ENCODE measurements around the gene PLD1. TPM values are rescaled to one million over a fixed set of nuclear protein-coding genes. Genes with fewer than 3 reads are reported as not detected.
A peak's percentile ranks its signal among the peaks of the same experiment; 100 is the strongest.

Gene PLD1
- total RNA-seq, 5 donors from 2014 or later (not counting 1 experiment from before 2014, with no cell fraction given), result 1.8 to 3.9 (median 3.2) TPM

DNA sequence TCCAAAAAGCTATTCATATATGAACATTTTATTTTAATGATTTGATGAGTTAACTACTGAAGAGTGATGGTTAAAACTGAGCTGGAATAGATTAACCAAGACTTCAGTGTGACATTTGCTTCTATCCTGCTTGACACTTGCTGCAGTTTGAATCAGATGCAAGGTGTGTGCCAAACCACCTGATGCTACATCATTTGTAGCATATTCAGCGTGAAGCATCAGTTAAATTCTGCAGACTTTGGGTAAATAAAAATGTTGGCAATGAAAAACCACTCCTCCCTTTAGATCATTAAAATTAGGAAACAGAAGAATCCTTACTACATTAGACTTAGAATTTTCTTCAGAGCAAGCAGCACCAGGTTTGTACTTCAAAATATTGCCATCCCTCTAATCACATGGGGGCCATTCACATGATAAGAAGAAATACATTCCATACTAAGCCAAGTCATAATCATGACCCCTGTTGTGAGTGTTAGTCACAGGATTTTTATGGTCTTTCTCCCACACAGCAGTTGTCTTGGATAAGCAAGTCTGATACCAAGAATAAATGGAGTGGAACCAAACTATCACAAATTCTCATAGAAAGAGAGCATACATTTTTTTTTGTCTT is 189.4 kb downstream of the PLD1 start:
- Mint-ChIP-seq H3K36me3 (peaks cover 3% of the 10 kb centered on the region), H3K4me3 (no peak overlapping the region), H3K4me1 (peaks cover 0 to 6% (median 5%) of the 10 kb centered on the region in 3 donors), H3K27me3 (peaks cover 0 to 12% of the 10 kb centered on the region in 2 donors), H3K9me3 (peaks cover 0 to 7% (median 6%) of the 10 kb centered on the region in 3 donors), H3K27ac (no peak overlapping the region)
- Histone ChIP-seq H3K27me3 (replicated peaks in 1 of 2; ENCODE audit: control insufficient read depth in 2 of 2, extremely low read depth in 1 of 2, insufficient read depth in 2 of 2, low read length in 1 of 2) (no peaks in the 10 kb centered on the region), H3K36me3 (ENCODE audit: control insufficient read depth in 2 of 2, extremely low read depth in 1 of 2, insufficient read depth in 1 of 2, low read length in 1 of 2) (no peaks in the 10 kb centered on the region), H3K27ac (ENCODE audit: low read length) (no peak overlapping the region), H3K4me1 (ENCODE audit: control insufficient read depth in 1 of 2, extremely low read depth in 1 of 2, insufficient read depth in 2 of 2, low read length in 2 of 2) (no peaks in the 10 kb centered on the region), H3K9me3 (no peaks in the 10 kb centered on the region), H3K4me3 (ENCODE audit: control insufficient read depth in 1 of 2, extremely low read depth in 1 of 2, low read length in 1 of 2) (no peak overlapping the region)
- ATAC-seq (replicated peaks in 1 of 4) (no peak), DNase-seq (no peak)
- no CpG with 5 or more reads among the region's 1 CpG for WGBS (ENCODE audit: insufficient coverage)
- ChIA-PET POLR2A (interaction anchor here in 1 of 2 donors (0.6 kb wide), 1 partner anchor 38 kb away, joined by 3 read pairs; no protein-coding TSS in a partner anchor), CTCF (interaction anchor here in 1 of 2 donors (0.5 kb wide), 1 partner anchor 1002 kb away, joined by 3 read pairs; no protein-coding TSS in a partner anchor)

DNA sequence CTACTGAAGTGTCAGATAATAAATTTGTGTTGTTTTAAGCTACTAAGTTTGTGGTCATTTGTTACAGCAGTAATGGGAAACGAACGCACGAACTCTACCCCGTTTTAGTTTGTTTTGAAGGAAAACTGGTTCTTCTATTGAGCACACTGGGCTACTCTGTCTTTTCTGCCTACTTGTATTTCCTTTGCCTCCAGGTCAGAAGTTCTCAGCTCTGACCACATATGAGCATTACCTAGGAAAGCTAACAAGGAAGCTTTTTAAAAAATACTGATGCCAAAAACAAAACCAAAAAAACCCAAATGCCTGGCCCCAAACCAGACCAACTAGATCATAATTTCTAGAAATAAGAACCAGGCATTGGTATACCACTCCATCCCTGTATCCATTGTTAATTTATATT is 193.5 kb downstream of the PLD1 start:
- POLR2A ChIA-PET, result no interaction called here
- CTCF ChIA-PET, result no interaction called here

DNA sequence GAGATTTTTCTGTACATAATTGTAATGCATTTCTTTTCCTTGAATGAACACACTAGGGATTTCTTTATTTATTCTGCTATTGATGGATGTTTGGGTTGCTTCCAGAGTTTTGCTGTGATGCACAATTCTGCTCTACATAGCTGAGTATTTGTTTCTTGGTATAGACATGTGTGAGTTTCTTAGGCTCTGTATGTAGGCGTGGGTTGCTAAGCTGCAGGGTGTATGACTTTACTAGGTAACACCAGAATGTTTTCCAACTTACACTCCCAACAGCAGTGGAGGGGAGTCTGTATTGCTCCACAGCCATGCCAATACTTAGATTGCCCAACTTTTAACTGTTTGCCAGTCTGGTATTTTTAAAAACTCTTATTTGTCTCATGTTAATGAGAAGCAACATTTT is 194.6 kb downstream of the PLD1 start:
- no CpG with 5 or more reads among the region's 1 CpG for WGBS (ENCODE audit: insufficient coverage)
- no peak for DNase-seq
- Histone ChIP-seq H3K4me1 (ENCODE audit: control insufficient read depth in 1 of 2, extremely low read depth in 1 of 2, insufficient read depth in 2 of 2, low read length in 2 of 2) (no peaks in the 10 kb centered on the region), H3K27ac (ENCODE audit: low read length) (no peak overlapping the region), H3K4me3 (ENCODE audit: control insufficient read depth in 1 of 2, extremely low read depth in 1 of 2, low read length in 1 of 2) (no peak overlapping the region), H3K9me3 (no peaks in the 10 kb centered on the region), H3K27me3 (replicated peaks in 1 of 2; ENCODE audit: control insufficient read depth in 2 of 2, extremely low read depth in 1 of 2, insufficient read depth in 2 of 2, low read length in 1 of 2) (no peaks in the 10 kb centered on the region), H3K36me3 (ENCODE audit: control insufficient read depth in 2 of 2, extremely low read depth in 1 of 2, insufficient read depth in 1 of 2, low read length in 1 of 2) (no peaks in the 10 kb centered on the region)
- no peak for ATAC-seq (replicated peaks in 1 of 4)
- ChIA-PET CTCF (no interaction called here), POLR2A (no interaction called here)
- Mint-ChIP-seq H3K9me3 (no peaks in the 10 kb centered on the region), H3K4me1 (no peaks in the 10 kb centered on the region), H3K36me3 (no peaks in the 10 kb centered on the region), H3K27ac (no peak overlapping the region), H3K4me3 (no peak overlapping the region), H3K27me3 (peaks cover 0 to 12% of the 10 kb centered on the region in 2 donors)

More for the DNA sequence above, 193.5 kb downstream of the PLD1 start:
- no peak for DNase-seq
- no peaks in the 10 kb centered on the region for H3K4me1 ChIP-seq (ENCODE audit: control insufficient read depth in 1 of 2, extremely low read depth in 1 of 2, insufficient read depth in 2 of 2, low read length in 2 of 2)
- no CpG with 5 or more reads among the region's 4 CpGs for WGBS (ENCODE audit: insufficient coverage)
- H3K27me3 ChIP-seq (replicated peaks in 1 of 2; ENCODE audit: control insufficient read depth in 2 of 2, extremely low read depth in 1 of 2, insufficient read depth in 2 of 2, low read length in 1 of 2), result no peaks in the 10 kb centered on the region
- H3K36me3 ChIP-seq (ENCODE audit: control insufficient read depth in 2 of 2, extremely low read depth in 1 of 2, insufficient read depth in 1 of 2, low read length in 1 of 2), result no peaks in the 10 kb centered on the region
- H3K27me3 Mint-ChIP-seq, result peaks cover 0 to 12% of the 10 kb centered on the region in 2 donors
- no peaks in the 10 kb centered on the region for H3K9me3 ChIP-seq
- ATAC-seq (replicated peaks in 1 of 4), result no peak
- H3K27ac Mint-ChIP-seq, result no peak overlapping the region
- no peak overlapping the region for H3K27ac ChIP-seq (ENCODE audit: low read length)
- no peak overlapping the region for H3K4me3 Mint-ChIP-seq
- H3K36me3 Mint-ChIP-seq, result no peaks in the 10 kb centered on the region
- no peaks in the 10 kb centered on the region for H3K4me1 Mint-ChIP-seq
- no peaks in the 10 kb centered on the region for H3K9me3 Mint-ChIP-seq
- no peak overlapping the region for H3K4me3 ChIP-seq (ENCODE audit: control insufficient read depth in 1 of 2, extremely low read depth in 1 of 2, low read length in 1 of 2)

DNA sequence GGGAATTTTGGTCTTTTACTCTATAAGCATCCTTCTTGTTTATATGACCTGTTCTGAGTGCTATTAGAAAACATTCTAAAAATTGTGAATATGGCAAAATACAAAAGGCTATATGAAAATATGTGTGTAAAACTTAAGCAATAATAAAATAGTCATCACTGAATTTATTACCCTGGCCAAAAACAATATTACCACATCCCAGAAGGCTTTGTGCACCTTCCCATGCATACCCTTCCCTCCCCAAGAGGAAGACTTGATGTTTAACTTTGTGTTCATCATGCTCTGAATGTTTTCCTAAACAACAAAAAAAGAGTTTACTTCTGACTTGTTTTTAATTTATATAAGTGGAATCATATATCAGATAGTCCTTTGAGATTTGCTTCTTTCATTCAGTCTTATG is 195.0 kb downstream of the PLD1 start:
- peak overlapping the region in 1 of 2 donors; percentile 19 for H3K27ac Mint-ChIP-seq
- no peak overlapping the region for H3K4me3 Mint-ChIP-seq
- ChIA-PET CTCF (no interaction called here), POLR2A (no interaction called here)
- Histone ChIP-seq H3K4me1 (ENCODE audit: control insufficient read depth in 1 of 2, extremely low read depth in 1 of 2, insufficient read depth in 2 of 2, low read length in 2 of 2) (no peaks in the 10 kb centered on the region), H3K4me3 (ENCODE audit: control insufficient read depth in 1 of 2, extremely low read depth in 1 of 2, low read length in 1 of 2) (no peak overlapping the region), H3K36me3 (ENCODE audit: control insufficient read depth in 2 of 2, extremely low read depth in 1 of 2, insufficient read depth in 1 of 2, low read length in 1 of 2) (no peaks in the 10 kb centered on the region), H3K9me3 (no peaks in the 10 kb centered on the region), H3K27ac (ENCODE audit: low read length) (no peak overlapping the region), H3K27me3 (replicated peaks in 1 of 2; ENCODE audit: control insufficient read depth in 2 of 2, extremely low read depth in 1 of 2, insufficient read depth in 2 of 2, low read length in 1 of 2) (no peaks in the 10 kb centered on the region)
- ATAC-seq (replicated peaks in 1 of 4) (no peak), DNase-seq (no peak)
- H3K36me3 Mint-ChIP-seq, result no peaks in the 10 kb centered on the region
- H3K9me3 Mint-ChIP-seq, result no peaks in the 10 kb centered on the region
- peaks cover 0 to 12% of the 10 kb centered on the region in 2 donors for H3K27me3 Mint-ChIP-seq
- H3K4me1 Mint-ChIP-seq, result no peaks in the 10 kb centered on the region

DNA sequence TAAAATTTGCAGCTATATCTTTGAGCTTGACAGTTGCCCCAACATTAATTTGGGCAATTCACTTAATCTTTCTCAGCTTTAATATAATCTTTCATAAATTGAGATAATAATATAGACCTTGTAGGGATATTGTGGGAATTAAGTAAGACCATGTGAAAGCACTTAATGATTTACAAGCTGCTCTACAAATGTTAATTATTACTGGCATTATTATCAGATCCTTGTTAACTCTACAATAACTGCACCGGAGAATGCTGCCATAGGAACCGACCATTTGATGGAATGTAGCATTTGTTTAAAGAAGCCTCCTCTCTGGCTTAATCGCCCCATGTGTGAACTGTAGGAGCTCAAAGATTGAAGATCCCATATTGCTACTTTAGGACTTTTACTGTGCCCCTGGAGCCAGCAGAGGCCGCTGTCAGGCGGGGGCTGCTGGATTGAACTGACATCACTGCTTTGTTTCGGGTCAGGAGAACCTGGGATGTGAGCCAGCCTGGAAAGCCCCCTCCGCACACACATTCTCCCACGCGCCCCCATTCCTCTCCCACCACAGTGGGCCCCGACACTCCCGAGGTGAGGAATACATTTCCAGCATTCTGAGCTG is 195.9 kb downstream of the PLD1 start:
- no peaks in the 10 kb centered on the region for H3K4me1 Mint-ChIP-seq
- DNase-seq, result peak in 10 of 35 experiments; percentile 1 to 17 (median 3)
- POLR2A ChIA-PET, result interaction anchor here in 1 of 2 donors (0.5 kb wide), 1 partner anchor 559 kb away, joined by 3 read pairs; no protein-coding TSS in a partner anchor

DNA sequence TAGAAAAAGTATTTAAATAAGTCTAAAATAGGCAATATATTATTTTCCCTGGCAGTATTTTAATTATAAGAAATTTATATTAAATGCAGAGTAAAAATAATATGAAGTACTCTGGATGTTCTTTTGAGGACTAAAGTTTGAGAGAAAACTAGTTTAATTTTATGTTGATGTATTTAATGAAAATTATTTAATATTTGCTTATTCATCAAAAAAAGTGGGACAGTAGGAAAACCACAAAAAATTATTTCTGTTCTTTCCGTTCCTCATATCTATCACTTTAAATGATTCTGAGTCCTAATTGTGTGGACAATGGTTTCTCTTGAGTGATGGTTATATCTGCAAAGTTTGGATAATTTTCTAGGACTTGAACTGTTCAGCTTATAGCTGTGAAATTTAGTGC is 202.8 kb downstream of the PLD1 start:
- Histone ChIP-seq H3K27me3 (replicated peaks in 1 of 2; ENCODE audit: control insufficient read depth in 2 of 2, extremely low read depth in 1 of 2, insufficient read depth in 2 of 2, low read length in 1 of 2) (no peaks in the 10 kb centered on the region), H3K27ac (ENCODE audit: low read length) (no peak overlapping the region), H3K4me3 (ENCODE audit: control insufficient read depth in 1 of 2, extremely low read depth in 1 of 2, low read length in 1 of 2) (no peak overlapping the region), H3K9me3 (no peaks in the 10 kb centered on the region), H3K36me3 (ENCODE audit: control insufficient read depth in 2 of 2, extremely low read depth in 1 of 2, insufficient read depth in 1 of 2, low read length in 1 of 2) (no peaks in the 10 kb centered on the region), H3K4me1 (ENCODE audit: control insufficient read depth in 1 of 2, extremely low read depth in 1 of 2, insufficient read depth in 2 of 2, low read length in 2 of 2) (no peaks in the 10 kb centered on the region)
- DNase-seq, result no peak
- Mint-ChIP-seq H3K9me3 (no peaks in the 10 kb centered on the region), H3K4me1 (no peaks in the 10 kb centered on the region), H3K4me3 (no peak overlapping the region), H3K27ac (no peak overlapping the region), H3K36me3 (no peaks in the 10 kb centered on the region), H3K27me3 (peaks cover 5% of the 10 kb centered on the region in 2 donors)
- no peak for ATAC-seq (replicated peaks in 1 of 4)
- ChIA-PET POLR2A (no interaction called here), CTCF (no interaction called here)
- WGBS (ENCODE audit: insufficient coverage), result no CpG with 5 or more reads among the region's 1 CpG

More for the DNA sequence above, 195.9 kb downstream of the PLD1 start:
- Histone ChIP-seq H3K9me3 (no peaks in the 10 kb centered on the region), H3K4me1 (ENCODE audit: control insufficient read depth in 1 of 2, extremely low read depth in 1 of 2, insufficient read depth in 2 of 2, low read length in 2 of 2) (no peaks in the 10 kb centered on the region), H3K27me3 (replicated peaks in 1 of 2; ENCODE audit: control insufficient read depth in 2 of 2, extremely low read depth in 1 of 2, insufficient read depth in 2 of 2, low read length in 1 of 2) (no peaks in the 10 kb centered on the region), H3K36me3 (ENCODE audit: control insufficient read depth in 2 of 2, extremely low read depth in 1 of 2, insufficient read depth in 1 of 2, low read length in 1 of 2) (no peaks in the 10 kb centered on the region), H3K27ac (ENCODE audit: low read length) (no peak overlapping the region), H3K4me3 (ENCODE audit: control insufficient read depth in 1 of 2, extremely low read depth in 1 of 2, low read length in 1 of 2) (no peak overlapping the region)
- H3K4me3 Mint-ChIP-seq, result no peak overlapping the region
- H3K27me3 Mint-ChIP-seq, result peaks cover 0 to 12% of the 10 kb centered on the region in 2 donors
- CTCF ChIA-PET, result interaction anchor here (0.6 to 1.7 kb wide), 8 partner anchors 40 to 981 kb away, joined by 3 to 5 read pairs (median 4); no protein-coding TSS in a partner anchor
- H3K36me3 Mint-ChIP-seq, result no peaks in the 10 kb centered on the region
- no peaks in the 10 kb centered on the region for H3K9me3 Mint-ChIP-seq
- H3K27ac Mint-ChIP-seq, result no peak overlapping the region
- 52% methylated on average over 4 of the region's 11 CpGs for WGBS (ENCODE audit: insufficient coverage)
- no peak for ATAC-seq (replicated peaks in 1 of 4)

Data from T-cell (primary cell).